ENCODE measurements around the gene STON1. TPM values are rescaled to one million over a fixed set of nuclear protein-coding genes. Genes with fewer than 3 reads are reported as not detected.
"Not testable (repeated sequence)": the region's sequence is repeated elsewhere in the genome, so short reads cannot be mapped to it uniquely, and the experiment has no call there.

The STON1 gene
- total RNA-seq, 1 donor from 2014 or later, result 7.3 TPM

- DNase-seq (ENCODE audit: extremely low read depth, low read depth, low spot score), result no peak
Observed at GRCh38 chr2:48528431-48528830, 1.5 kb upstream of the STON1 start.

GRCh38 chr2:48529194-48529593 is 760 bp upstream of the STON1 start:
- no peak for DNase-seq (ENCODE audit: extremely low read depth, low read depth, low spot score)

GRCh38 chr2:48529676-48530032 is 300 bp upstream of the STON1 start:
- DNase-seq (ENCODE audit: extremely low read depth, low read depth, low spot score), result no peak

- no peak for DNase-seq (ENCODE audit: extremely low read depth, low read depth, low spot score)
Observed at GRCh38 chr2:48531141-48531648, 1.2 kb downstream of the STON1 start.

- no peak for DNase-seq (ENCODE audit: extremely low read depth, low read depth, low spot score)
Observed at GRCh38 chr2:48532174-48532573, 2.2 kb downstream of the STON1 start.

- DNase-seq (ENCODE audit: extremely low read depth, low read depth, low spot score), result no peak
Observed at GRCh38 chr2:48532824-48533223, 2.9 kb downstream of the STON1 start.

- DNase-seq (ENCODE audit: extremely low read depth, low read depth, low spot score), result no peak
Observed at GRCh38 chr2:48534781-48535180, 4.8 kb downstream of the STON1 start.

DNA sequence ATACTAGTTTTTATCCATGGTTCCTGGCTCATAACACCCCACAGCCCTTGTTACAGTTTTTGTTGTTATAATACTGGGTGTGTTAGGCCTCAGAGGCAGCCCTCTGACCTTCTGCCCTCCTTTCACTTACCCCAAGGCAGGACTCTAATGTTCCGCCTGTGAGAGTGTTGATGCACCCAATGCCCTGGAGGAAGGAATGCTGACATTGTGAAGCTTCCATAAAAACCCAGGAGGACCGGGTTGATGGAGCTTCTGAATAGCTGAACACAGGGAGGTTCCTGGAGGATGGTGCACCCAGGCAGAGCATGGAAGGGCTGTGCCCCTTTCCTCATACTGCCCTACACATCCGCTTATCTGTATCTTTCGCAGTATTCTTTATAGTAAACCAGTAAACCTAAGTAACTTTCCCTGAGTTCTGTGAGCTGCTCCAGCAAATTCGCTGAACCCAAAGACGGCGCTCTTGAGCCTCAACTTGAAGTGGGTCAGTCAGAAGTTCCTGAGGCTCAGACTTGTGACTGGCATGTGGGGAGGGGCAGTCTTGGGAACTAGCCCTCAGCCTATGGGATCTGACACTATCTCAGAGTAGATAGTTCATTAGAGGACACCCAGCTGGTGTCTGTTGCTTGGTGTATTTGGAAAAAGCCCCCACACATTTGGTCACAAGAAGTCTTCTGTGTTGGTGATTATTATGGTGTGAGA is 10.4 kb downstream of the STON1 start:
- DNase-seq (ENCODE audit: extremely low read depth, low read depth, low spot score), result no peak

GRCh38 chr2:48541666-48542389 is 11.9 kb downstream of the STON1 start:
- no peak for DNase-seq (ENCODE audit: extremely low read depth, low read depth, low spot score)

- no peak for DNase-seq (ENCODE audit: extremely low read depth, low read depth, low spot score)
Observed at GRCh38 chr2:48543895-48544294, 13.9 kb downstream of the STON1 start.

DNA sequence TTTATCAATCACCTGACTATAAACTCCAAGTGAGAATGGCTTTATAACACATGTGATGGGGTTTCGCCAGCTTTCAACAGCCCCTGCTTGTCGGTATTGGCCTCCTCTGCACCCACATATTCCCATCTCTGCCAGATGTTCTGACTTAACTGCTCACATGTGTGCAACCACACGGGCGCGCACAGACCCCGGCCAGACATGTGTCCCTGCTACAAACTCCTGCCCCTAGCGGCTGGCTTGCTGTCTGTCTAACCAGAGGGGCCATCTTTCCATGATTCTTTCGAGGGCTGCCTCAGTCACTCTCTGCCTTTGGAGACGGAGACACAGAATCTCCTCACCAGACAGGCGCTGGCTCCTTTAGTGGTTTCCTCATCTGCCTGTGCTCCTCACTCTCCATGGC is 15.3 kb downstream of the STON1 start:
- DNase-seq (ENCODE audit: extremely low read depth, low read depth, low spot score), result no peak

DNA sequence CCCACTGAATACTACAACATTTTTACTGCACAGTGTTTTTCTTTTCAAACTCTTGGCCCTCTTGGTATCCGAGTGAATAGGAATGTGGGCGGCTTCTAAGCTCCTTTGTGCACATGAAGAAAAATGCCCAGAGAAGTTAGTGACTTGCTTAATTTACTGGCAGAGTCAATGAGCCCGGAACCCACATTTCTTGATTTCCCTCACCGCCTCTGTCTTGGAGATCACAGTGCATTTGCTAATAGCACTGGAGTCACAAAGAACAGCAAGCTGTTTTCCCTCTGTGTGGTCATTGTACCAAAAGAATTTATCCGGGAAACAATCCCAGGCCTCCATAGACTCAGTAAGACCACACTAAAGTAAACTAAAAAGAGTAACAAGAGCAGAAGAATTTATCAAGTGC is 18.9 kb downstream of the STON1 start:
- DNase-seq (ENCODE audit: extremely low read depth, low read depth, low spot score), result no peak

DNA sequence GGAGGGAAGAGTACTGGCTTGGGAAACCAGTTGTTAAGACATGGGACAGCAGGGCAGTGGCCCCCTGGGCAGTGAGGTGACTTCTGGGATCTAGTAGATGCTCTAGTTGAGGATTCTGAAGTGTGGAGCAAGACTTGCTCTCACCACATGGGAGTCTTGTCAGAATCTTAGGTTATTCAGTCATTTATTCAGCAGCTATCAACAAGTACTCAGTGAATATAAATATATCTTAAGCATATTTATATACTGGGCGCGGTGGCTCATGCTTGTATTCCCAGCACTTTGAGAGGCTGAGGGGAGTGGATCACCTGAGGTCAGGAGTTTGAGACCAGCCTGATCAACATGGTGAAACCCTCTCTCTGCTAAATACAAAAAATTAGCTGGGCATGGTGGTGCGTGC is 20.0 kb downstream of the STON1 start:
- DNase-seq (ENCODE audit: extremely low read depth, low read depth, low spot score), result no peak

GRCh38 chr2:48551548-48551947 is 21.6 kb downstream of the STON1 start:
- no peak for DNase-seq (ENCODE audit: extremely low read depth, low read depth, low spot score)

DNA sequence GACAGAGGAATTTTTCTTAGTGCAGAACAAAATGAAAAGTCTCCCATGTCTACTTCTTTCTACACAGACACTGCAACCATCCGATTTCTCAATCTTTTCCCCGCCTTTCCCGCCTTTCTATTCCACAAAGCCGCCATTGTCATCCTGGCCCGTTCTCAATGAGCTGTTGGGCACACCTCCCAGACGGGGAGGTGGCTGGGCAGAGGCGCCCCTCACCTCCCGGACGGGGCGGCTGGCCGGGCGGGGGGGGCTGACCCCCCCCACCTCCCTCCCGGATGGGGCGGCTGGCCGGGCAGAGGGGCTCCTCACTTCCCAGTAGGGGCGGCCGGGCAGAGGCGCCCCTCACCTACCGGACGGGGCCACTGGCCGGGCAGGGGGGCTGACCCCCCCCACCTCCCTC is 25.1 kb downstream of the STON1 start:
- DNase-seq (ENCODE audit: extremely low read depth, low read depth, low spot score), result not testable (repeated sequence)

GRCh38 chr2:48558456-48558855 is 28.5 kb downstream of the STON1 start:
- DNase-seq (ENCODE audit: extremely low read depth, low read depth, low spot score), result no peak

GRCh38 chr2:48560546-48561209 is 30.7 kb downstream of the STON1 start:
- DNase-seq (ENCODE audit: extremely low read depth, low read depth, low spot score), result no peak

- DNase-seq (ENCODE audit: extremely low read depth, low read depth, low spot score), result no peak
Observed at GRCh38 chr2:48562281-48562680, 32.3 kb downstream of the STON1 start.

DNA sequence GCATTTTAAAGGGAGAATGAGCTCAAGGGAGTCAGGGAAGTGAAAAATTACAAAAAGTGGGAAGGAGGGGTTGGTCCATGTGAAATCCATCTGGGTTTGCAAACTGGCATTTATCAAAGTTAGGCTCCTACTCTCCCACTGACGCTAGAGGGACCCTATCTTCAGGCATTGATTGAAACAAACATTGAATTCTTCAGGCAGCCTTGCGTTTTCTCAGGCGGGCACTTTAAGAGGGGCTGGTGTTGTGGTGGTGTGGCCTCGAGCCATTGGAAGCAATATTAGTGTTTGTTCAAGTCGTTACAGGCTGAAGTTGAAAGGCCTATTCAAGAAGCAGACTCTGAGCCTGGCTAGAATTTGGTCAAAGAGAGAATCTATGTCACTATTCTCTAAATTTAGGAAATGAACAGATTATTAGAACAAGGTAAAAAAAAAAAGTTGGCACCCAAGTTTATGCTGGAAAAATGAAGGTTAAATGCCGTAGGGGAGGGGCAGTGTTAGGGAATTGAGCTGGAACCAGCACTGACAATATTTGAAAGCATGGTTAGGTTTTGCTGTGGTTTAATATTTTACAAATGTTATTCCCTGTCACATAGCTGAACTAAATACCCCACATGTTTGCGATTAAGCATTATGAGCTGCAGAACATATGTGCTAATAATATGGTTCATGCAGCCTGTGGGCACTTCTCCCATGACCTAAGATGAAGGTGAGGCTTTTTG is 36.8 kb downstream of the STON1 start:
- DNase-seq (ENCODE audit: extremely low read depth, low read depth, low spot score), result no peak

- no peak for DNase-seq (ENCODE audit: extremely low read depth, low read depth, low spot score)
Observed at GRCh38 chr2:48567671-48568070, 37.7 kb downstream of the STON1 start.

DNA sequence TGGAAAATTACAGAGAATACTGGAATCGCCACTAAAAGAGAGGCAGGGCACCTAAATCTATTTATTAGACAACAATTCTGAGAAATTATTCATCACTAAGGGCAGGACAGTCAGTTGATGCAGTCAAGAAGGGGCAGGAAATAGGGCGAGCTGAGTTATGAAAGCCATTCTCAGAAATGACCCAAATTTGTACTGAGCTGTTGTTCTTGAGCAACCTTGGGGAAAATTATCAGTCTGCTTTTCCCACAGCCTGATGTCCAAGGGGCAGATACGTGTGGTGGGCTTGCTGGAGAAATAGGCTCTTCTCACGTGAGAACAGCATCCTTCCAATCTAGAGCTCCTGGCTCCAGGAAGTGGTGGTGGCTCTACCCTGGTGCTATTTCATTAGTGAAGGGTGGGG is 38.6 kb downstream of the STON1 start:
- DNase-seq (ENCODE audit: extremely low read depth, low read depth, low spot score), result no peak
